Left ventricle myocardium superior (tissue), 1 donor: ENCODE data around the gene GNE. TPM values are rescaled to one million over a fixed set of nuclear protein-coding genes. Genes with fewer than 3 reads are reported as not detected.
"Not testable (repeated sequence)": the region's sequence is repeated elsewhere in the genome, so short reads cannot be mapped to it uniquely, and the experiment has no call there.

Experiments
- ATAC-seq: fragments of 200-7000 bp; cut with Tn5 transposase; one replicate; pipeline ENCODE4 v1.9.1; 2020; ENCODE audit warnings: mild to moderate bottlenecking, moderate library complexity
- DNase-seq: peaks from one replicate; pipeline ENCODE4 v3.0.0-alpha.2; 2020
- intact Hi-C: fragments of 100-400 bp; cut with micrococcal nuclease; formaldehyde crosslinking; loops from one replicate; pipeline ENCODE4 v1.11.0; 2022
- total RNA-seq: library from RNA; stranded (reverse); fragmentation: NEBNext Ultra II Directional; extraction: Animal tissue kit (Norgen Biotek cat#: 25700); gene quantifications from one replicate; pipeline ENCODE4 v1.2.1, GENCODE V29; 2021
- donor health status: DM: no; HTN: yes; CAD: no; lungs with severe emphysema.

GNE gene
- total RNA-seq, 1 donor from 2014 or later, result 12.3 TPM

- ATAC-seq (peak; percentile 70), DNase-seq (no peak)
- intact Hi-C loops, result no loop called here
These were observed 18.5 kb upstream of the GNE start for GRCh38 chr9:36276781-36277181.

- DNase-seq, result no peak
- ATAC-seq, result no peak
- intact Hi-C loops, result no loop called here
These were observed 18.0 kb upstream of the GNE start for GRCh38 chr9:36276254-36276653.

- intact Hi-C loops, result no loop called here
- no peak for ATAC-seq
- no peak for DNase-seq
These were observed 16.8 kb upstream of the GNE start for GRCh38 chr9:36275060-36275459.

- DNase-seq, intact Hi-C loops, ATAC-seq: not testable (repeated sequence)
These were observed 15.1 kb upstream of the GNE start for GRCh38 chr9:36273354-36273753.

GRCh38 chr9:36268007-36268427 lies 9.8 kb upstream of the GNE start:
- DNase-seq, result no peak
- no peak for ATAC-seq
- intact Hi-C loops, result no loop called here

- intact Hi-C loops, result no loop called here
- DNase-seq (no peak), ATAC-seq (no peak)
These were observed 6.6 kb upstream of the GNE start for GRCh38 chr9:36264896-36265295.

GRCh38 chr9:36263683-36264082 lies 5.4 kb upstream of the GNE start:
- ATAC-seq (no peak), DNase-seq (no peak)
- intact Hi-C loops, result no loop called here

GRCh38 chr9:36258996-36259533 lies 817 bp upstream of the GNE start:
- ATAC-seq, result no peak
- intact Hi-C loops, result loop anchor here (10.0 kb wide), 1 partner anchor 66 kb away; no protein-coding TSS in a partner anchor
- DNase-seq, result no peak

- DNase-seq (no peak), ATAC-seq (no peak)
- intact Hi-C loops, result loop anchor here (10.0 kb wide), 1 partner anchor 73 kb away; no protein-coding TSS in a partner anchor
These were observed 6.8 kb downstream of the GNE start for GRCh38 chr9:36251428-36251827.

- no peak for DNase-seq
- intact Hi-C loops, result loop anchor here (10.0 kb wide), 1 partner anchor 75 kb away; no protein-coding TSS in a partner anchor
- no peak for ATAC-seq
These were observed 8.2 kb downstream of the GNE start for GRCh38 chr9:36250079-36250478.

- intact Hi-C loops, result no loop called here
- no peak for ATAC-seq
- DNase-seq, result no peak
These were observed 9.1 kb downstream of the GNE start for GRCh38 chr9:36249189-36249588.

- intact Hi-C loops, DNase-seq: not testable (repeated sequence)
- ATAC-seq, result peak; percentile 33
These were observed 10.2 kb downstream of the GNE start for GRCh38 chr9:36248061-36248460.

- intact Hi-C loops, result no loop called here
- ATAC-seq, result no peak
- DNase-seq, result no peak
These were observed 10.9 kb downstream of the GNE start for GRCh38 chr9:36247356-36247755.

GRCh38 chr9:36245906-36246305 lies 12.3 kb downstream of the GNE start:
- intact Hi-C loops, result no loop called here
- DNase-seq (no peak), ATAC-seq (no peak)

- intact Hi-C loops, ATAC-seq, DNase-seq: not testable (repeated sequence)
These were observed 18.6 kb downstream of the GNE start for GRCh38 chr9:36239675-36240074.

GRCh38 chr9:36239205-36239604 lies 19.0 kb downstream of the GNE start:
- ATAC-seq, DNase-seq, intact Hi-C loops: not testable (repeated sequence)

- no peak for DNase-seq
- intact Hi-C loops, result no loop called here
- no peak for ATAC-seq
These were observed 21.0 kb downstream of the GNE start for GRCh38 chr9:36237230-36237629.

- intact Hi-C loops, result no loop called here
- no peak for DNase-seq
- no peak for ATAC-seq
These were observed 35.8 kb downstream of the GNE start for GRCh38 chr9:36222449-36222848.

- ATAC-seq (no peak), DNase-seq (no peak)
- intact Hi-C loops, result no loop called here
These were observed 36.6 kb downstream of the GNE start for GRCh38 chr9:36221667-36222066.

GRCh38 chr9:36218411-36218901 lies 39.8 kb downstream of the GNE start:
- intact Hi-C loops, result no loop called here
- peak; percentile 30 for ATAC-seq
- no peak for DNase-seq

GRCh38 chr9:36218011-36218410 lies 40.2 kb downstream of the GNE start:
- DNase-seq, result no peak
- intact Hi-C loops, result no loop called here
- no peak for ATAC-seq
